ENCODE measurements around the gene PDXDC1. TPM values are rescaled to one million over a fixed set of nuclear protein-coding genes. Genes with fewer than 3 reads are reported as not detected.
"Not testable (repeated sequence)": the region's sequence is repeated elsewhere in the genome, so short reads cannot be mapped to it uniquely, and the experiment has no call there.

PDXDC1 gene
- total RNA-seq, 2 donors from 2014 or later = 63.3 to 66.2 TPM

DNA sequence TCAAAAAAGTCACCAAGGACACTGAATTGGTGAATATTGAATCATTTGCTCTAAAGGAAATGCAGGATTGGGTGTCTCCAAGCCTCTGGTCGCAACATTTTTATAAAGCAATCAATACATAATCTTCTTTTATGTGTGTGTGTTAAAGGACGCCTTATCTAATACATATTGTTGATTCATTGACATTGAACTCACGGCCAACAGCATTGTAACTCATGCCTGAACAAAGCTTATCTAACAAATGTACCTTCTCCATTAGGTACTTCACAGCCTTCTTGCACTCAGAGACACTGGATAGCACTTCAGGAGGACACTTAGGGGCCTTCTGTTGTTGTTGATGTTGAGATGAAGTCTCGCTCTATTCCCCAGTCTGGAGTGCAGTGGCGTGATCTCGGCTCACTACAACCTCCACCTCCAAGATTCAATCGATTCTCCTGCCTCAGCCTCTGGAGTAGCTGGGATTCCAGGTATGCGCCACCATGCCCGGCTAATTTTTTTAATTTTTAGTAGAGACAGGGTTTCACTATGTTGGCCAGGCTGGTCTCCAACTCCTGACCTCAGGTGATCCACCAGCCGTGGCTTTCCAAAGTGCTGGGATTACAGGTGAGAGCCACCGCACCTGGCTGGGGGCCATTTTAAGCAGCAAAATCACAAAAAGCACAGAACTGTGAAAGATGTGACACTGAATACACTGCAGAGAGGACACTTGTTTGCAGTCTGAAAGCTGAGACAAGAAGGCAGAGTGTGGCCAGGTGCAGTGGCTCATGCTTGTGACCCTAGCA is 13.2 kb upstream of the PDXDC1 start:
- no peaks in the 10 kb centered on the region for H3K36me3 ChIP-seq (replicated peaks in 1 of 2; ENCODE audit: insufficient read depth in 1 of 2, low read depth in 2 of 2)
- intact Hi-C loops (cut with DNase I) = no loop called here

DNA sequence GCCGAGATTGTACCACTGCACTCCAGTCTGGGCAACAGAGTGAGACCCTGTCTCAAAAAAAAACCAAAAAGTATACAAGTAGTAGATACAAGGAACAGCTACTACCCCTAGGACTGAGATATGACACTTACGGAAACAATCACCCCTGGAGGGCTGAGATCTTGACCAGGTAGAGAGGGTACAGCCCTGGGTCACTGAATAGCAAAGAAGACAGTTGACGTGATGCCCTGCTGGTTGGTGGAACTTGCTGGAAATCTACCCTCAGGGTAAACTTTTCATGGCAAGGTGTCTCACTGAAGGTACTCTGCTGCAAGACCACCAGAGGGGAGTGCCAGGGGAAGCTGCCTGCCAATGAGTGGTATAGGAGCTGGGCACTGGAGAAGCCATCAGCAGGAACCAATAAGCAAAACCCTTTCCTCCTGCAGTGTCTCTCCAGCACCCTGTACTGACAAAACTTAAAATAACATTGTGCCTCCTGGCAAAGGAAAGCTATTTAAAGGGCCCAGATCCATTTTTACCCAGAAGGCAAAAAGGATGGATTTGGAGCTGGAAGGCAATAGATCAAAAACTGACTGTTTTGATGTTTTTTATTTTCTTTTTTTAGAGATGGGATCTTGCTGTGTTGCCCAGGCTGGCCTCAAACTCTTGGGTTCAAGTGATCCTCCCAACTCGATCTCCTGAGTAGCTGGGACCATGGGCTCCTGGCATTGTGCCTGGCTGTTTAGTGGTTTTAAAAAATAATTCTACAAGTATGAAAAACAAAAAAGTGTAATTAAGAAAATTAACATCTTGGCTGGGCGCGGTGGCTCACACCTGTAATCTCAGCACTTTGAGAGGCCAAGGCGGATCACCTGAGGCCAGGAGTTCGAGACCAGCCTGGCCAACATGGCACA is 11.3 kb upstream of the PDXDC1 start:
- H3K36me3 ChIP-seq (replicated peaks in 1 of 2; ENCODE audit: insufficient read depth in 1 of 2, low read depth in 2 of 2) = no peaks in the 10 kb centered on the region
- no peak overlapping the region for H3K4me3 ChIP-seq
- 74 to 75% methylated on average over 8 of the region's 8 CpGs for WGBS, 2 donors
- no peaks in the 10 kb centered on the region for H3K9me3 ChIP-seq
- no peak for DNase-seq
- intact Hi-C loops (cut with DNase I) = no loop called here
- no peak for ATAC-seq
- TF ChIP-seq POLR2A (IDR thresholded peaks at IDR 0.05) = no peak
- TF ChIP-seq, protein P1, sequence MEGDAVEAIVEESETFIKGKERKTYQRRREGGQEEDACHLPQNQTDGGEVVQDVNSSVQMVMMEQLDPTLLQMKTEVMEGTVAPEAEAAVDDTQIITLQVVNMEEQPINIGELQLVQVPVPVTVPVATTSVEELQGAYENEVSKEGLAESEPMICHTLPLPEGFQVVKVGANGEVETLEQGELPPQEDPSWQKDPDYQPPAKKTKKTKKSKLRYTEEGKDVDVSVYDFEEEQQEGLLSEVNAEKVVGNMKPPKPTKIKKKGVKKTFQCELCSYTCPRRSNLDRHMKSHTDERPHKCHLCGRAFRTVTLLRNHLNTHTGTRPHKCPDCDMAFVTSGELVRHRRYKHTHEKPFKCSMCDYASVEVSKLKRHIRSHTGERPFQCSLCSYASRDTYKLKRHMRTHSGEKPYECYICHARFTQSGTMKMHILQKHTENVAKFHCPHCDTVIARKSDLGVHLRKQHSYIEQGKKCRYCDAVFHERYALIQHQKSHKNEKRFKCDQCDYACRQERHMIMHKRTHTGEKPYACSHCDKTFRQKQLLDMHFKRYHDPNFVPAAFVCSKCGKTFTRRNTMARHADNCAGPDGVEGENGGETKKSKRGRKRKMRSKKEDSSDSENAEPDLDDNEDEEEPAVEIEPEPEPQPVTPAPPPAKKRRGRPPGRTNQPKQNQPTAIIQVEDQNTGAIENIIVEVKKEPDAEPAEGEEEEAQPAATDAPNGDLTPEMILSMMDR (IDR thresholded peaks at IDR 0.05) = no peak
- no peak overlapping the region for H3K27ac ChIP-seq
- no peaks in the 10 kb centered on the region for H3K27me3 ChIP-seq
- peaks cover 8% of the 10 kb centered on the region for H3K4me1 ChIP-seq

More for the DNA sequence above, 13.2 kb upstream of the PDXDC1 start:
- Histone ChIP-seq H3K9me3 (no peaks in the 10 kb centered on the region), H3K4me1 (peaks cover 18% of the 10 kb centered on the region), H3K27me3 (no peaks in the 10 kb centered on the region), H3K4me3 (no peak overlapping the region), H3K27ac (no peak overlapping the region)
- DNase-seq = no peak
- TF ChIP-seq POLR2A (IDR thresholded peaks at IDR 0.05) = no peak
- TF ChIP-seq, protein P1 (IDR thresholded peaks at IDR 0.05) = no peak
- 72 to 73% methylated on average over 11 of the region's 11 CpGs for WGBS, 2 donors
- ATAC-seq = no peak

DNA sequence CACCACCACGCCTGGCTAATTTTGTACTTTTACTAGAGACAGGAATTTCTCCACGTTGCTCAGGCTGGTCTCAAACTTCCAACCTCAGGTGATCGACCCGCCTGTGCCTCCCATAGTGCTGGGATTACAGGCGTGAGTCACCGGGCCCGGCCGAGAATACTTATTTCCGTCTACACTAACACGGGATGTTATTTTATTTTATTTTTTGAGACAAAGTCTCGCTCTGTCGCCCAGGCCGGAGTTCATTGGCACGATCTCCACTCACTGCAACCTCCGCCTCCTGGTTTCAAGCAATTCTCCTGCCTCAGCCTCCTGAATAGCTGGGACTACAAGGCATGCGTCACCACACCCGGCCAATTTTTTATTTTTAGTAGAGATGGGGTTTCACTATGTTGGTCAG is 9.5 kb upstream of the PDXDC1 start:
- H3K36me3 ChIP-seq (replicated peaks in 1 of 2; ENCODE audit: insufficient read depth in 1 of 2, low read depth in 2 of 2) = no peaks in the 10 kb centered on the region
- no peak overlapping the region for H3K4me3 ChIP-seq
- H3K27me3 ChIP-seq = no peaks in the 10 kb centered on the region
- ATAC-seq (no peak), DNase-seq (no peak)
- intact Hi-C loops (cut with DNase I) = no loop called here
- no peaks in the 10 kb centered on the region for H3K9me3 ChIP-seq
- no peak overlapping the region for H3K27ac ChIP-seq
- TF ChIP-seq POLR2A (IDR thresholded peaks at IDR 0.05) = no peak
- TF ChIP-seq, protein P1 (IDR thresholded peaks at IDR 0.05) = no peak
- 90 to 91% methylated on average over 17 of the region's 17 CpGs for WGBS, 2 donors
- peaks cover 8% of the 10 kb centered on the region for H3K4me1 ChIP-seq

DNA sequence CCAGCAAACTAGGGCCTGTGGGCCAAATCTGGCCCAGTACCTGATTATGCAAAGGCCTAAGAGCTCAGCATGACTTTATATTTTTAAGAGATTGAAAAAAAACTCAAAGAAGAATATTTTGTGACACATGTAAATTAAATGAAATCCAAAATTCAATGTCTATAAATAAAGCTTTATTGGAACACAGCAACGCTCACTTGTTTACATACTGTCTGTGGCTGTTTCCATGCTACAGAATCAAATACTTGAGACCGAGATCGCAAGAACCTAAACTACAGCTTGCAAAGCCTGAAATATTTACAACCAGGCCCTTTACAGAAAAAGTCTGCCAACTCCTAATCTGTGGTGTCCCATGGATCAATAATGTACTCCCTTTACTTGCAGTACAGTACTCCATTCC is 5.0 kb upstream of the PDXDC1 start:
- H3K36me3 ChIP-seq (replicated peaks in 1 of 2; ENCODE audit: insufficient read depth in 1 of 2, low read depth in 2 of 2); DNase-seq; H3K4me3 ChIP-seq; H3K4me1 ChIP-seq; ATAC-seq; H3K27ac ChIP-seq; H3K27me3 ChIP-seq; intact Hi-C loops (cut with DNase I); H3K9me3 ChIP-seq: not testable (repeated sequence)
- 93 to 96% methylated on average over 3 of the region's 3 CpGs for WGBS, 2 donors

DNA sequence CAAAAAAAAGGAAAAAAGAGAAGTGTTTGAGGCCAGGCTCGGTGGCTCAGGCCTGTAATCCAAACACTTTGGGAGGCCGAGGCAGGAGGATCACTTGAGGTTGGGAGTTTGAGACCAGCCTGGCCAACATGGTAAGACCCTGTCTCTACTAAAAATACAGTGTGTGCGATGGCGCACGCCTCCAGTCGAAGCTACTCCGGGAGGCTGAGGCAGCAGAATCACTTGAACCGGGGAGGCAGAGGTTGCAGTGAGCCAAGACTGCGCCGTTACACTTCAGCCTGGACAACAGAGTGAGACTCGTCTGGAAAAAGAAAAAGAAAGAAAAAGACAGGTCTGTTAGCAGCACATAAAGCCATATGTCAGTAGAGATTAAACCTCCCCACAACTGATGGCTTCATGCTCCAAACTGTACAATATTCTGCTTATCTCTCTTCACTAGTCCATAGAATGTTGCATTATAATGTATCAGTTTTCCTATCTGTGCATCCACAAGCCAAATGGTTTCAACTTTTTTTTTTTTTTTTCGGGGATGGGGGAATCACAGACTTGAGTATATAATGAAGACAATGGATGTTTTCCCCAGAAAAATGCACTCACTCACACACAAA is 3.1 kb upstream of the PDXDC1 start:
- H3K4me1 ChIP-seq; intact Hi-C loops (cut with DNase I); H3K27me3 ChIP-seq; H3K27ac ChIP-seq; H3K4me3 ChIP-seq; DNase-seq; H3K36me3 ChIP-seq (replicated peaks in 1 of 2; ENCODE audit: insufficient read depth in 1 of 2, low read depth in 2 of 2); H3K9me3 ChIP-seq; ATAC-seq: not testable (repeated sequence)
- 89 to 90% methylated on average over 12 of the region's 12 CpGs for WGBS, 2 donors

DNA sequence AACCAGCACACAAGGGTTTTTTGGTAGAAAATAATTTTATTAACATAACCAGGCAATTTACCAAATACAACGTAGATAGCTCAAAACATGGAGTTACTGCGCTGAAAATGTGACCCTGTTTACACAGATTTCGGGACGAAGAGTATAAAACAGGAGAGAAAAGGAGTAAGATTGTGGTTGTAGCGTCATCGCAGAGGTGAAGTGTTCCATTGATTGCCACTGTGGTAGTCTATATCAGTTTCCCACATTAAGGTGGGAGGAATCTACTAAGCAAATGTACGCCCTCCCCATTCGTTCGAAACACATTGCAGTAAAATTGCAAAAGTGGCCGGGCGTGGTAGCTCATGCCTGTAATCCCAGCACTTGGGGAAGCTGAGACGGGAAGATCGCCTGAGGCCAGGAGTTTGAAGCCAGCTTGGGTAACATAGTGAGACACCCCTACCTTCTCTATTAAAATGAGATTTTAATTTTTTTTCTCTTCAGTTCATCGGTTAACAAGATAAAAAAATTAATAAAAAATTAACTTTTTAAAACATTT is 972 bp upstream of the PDXDC1 start:
- ATAC-seq; H3K4me3 ChIP-seq; DNase-seq; H3K9me3 ChIP-seq; H3K27me3 ChIP-seq; H3K36me3 ChIP-seq (replicated peaks in 1 of 2; ENCODE audit: insufficient read depth in 1 of 2, low read depth in 2 of 2); intact Hi-C loops (cut with DNase I): not testable (repeated sequence)
- H3K4me1 ChIP-seq = peaks cover 27% of the 10 kb centered on the region
- WGBS, 2 donors = 28 to 31% methylated on average over 14 of the region's 14 CpGs
- peak overlapping the region in 3 of 4 donors; percentile 95 to 99 (median 98) for H3K27ac ChIP-seq

DNA sequence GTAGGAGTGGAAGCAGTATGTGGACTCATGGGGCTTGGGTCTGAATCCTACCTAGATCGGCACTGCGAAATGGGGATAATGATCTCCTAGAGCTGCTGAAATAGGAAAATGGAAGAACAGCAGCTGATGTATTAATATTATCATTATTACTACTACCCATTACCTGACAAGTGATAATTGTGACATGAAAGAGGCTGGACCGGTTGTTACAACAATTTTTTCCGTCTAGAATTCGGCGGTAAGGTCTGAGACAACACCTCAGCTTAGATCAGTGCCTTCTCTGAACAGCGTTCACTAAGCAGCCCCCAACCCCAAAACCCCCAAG is 533 bp upstream of the PDXDC1 start:
- WGBS, 2 donors = 1 to 3% methylated on average over 7 of the region's 7 CpGs
- Histone ChIP-seq H3K4me1 (peaks cover 31% of the 10 kb centered on the region), H3K4me3 (peak overlapping the region; percentile 22 to 96), H3K27ac (peak overlapping the region; percentile 90 to 99 (median 96))
- intact Hi-C loops (cut with DNase I); H3K27me3 ChIP-seq; H3K9me3 ChIP-seq; DNase-seq; H3K36me3 ChIP-seq (replicated peaks in 1 of 2; ENCODE audit: insufficient read depth in 1 of 2, low read depth in 2 of 2); ATAC-seq: not testable (repeated sequence)
